ENCODE measurements around the gene CIB2.

CIB2 gene

GRCh38 chr15:78105476-78106241, 25.6 kb downstream of the CIB2 start:
- no peak for DNase-seq

- DNase-seq = peak; percentile 12
Measured at GRCh38 chr15:78104566-78105475, 26.4 kb downstream of the CIB2 start.

DNA sequence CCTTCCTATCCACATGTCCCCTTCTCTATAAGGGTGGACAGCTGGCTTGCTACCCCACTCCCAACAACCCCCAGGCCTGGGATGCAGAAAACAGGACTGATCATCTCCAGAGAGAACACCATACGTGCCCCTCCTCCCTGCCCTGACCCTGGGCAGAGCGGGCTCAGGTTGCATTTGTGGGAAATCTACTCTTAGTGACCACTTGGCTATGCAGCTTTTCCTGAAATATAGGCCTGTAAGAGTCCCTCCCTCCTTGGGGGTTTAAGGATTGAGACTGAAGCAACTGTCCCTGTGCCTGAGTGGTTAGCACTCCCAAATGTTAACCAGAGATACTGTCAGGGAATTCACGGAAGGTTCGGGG, 27.1 kb downstream of the CIB2 start:
- DNase-seq = no peak

DNA sequence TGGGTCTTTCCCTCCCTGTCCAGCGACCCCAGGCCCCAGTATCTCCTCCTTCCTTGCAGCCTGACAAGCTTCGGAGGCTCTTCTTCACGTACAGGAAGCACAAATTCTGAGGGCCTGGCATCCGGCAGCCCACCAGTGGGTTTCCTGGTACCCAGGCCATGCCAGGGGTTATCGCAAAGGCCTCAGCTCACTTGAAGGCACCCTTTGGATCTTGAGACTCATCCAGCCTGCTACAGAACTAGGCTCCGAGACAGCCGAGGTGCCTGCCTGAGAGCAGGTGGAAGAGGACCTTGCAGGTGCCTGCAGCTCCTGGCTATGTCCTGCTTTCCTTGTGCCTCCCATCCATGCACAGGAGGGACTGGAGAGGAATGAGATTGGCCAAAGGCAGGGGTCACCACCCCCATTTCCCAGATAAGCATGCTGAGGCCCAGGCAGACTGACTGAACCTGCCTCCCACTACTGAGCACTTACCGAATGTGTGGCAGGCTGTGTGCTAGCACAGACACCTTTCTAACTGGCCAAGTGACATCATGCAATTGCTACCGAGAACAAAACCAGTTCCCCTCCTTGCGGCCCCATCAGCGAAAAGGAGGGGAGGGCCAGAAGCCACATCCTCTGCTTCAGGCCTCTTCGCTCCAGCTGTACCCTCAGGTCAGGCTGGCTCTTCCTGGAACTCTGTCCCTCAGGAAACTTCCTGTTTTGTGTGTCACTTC, 27.7 kb downstream of the CIB2 start:
- DNase-seq = peak; percentile 63

DNA sequence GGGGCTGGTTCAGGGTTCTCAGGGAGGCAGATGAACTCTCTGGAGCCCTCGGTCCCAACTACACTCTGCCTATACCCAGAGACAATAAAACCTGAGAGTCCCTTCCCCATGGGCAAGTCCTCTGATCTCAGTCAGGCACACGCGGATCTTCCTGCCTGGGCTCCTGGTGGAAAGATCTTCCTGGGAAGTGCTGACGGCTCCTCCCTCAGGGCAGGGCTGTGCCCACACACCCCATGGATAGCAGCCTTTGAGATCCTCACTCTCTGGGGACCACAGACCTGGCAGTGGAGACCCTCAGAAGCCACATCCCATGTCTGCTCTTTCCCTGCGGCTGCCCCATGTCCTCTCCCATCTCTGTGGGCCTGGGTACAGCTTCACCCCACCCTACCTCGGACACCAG, 28.5 kb downstream of the CIB2 start:
- DNase-seq = no peak

GRCh38 chr15:78102211-78102610, 29.0 kb downstream of the CIB2 start:
- DNase-seq = no peak

DNA sequence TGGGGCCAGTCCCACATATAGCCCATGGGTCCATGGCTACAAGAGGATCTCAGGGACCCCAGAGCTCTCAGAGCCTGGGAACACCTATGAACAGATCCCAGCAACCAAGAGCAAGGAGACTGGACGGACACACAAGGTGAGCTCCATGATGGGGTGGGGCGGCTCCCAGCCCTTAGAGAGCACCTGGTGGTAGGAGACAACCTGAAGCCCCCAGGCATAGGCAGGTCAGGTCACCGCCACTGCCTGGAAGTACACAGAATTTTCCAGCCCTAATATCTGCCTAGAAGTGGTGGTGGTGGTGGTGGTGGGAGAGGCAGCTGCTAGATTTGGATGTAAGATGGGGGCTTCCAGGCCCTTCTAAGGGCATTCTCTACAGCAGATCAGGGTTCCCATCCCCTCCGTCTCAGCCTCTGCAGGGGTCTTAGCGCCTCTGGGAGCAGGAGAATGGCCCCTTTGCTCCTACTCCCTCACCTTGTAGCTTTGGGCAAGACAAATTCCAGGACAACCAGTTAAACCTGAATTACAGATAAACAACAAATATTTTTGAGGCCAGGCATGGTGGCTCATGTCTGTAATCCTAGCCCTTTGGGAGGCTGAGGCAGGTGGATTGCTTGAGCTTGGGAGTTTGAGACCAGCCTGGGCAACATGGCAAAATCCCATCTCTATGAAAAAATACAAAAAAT, 29.7 kb downstream of the CIB2 start:
- no peak for DNase-seq

DNA sequence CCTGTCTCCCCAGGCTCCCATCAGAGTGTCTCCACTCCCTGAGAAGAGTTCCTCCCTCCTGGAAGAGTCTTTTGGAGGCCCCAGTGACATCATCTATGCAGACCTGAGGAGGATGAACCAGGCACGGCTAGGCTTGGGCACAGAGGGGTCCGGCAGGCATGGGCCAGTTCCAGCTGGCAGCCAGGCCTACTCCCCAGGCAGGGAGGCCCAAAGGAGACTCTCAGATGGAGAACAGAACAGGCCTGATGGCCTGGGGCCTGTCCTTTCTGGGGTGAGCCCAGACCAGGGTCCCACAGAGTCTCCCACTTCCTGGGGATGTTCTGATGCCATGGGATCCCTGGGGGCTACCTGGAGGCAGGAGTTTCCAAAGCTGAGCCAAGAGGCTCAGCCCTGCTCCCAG, 30.4 kb downstream of the CIB2 start:
- no peak for DNase-seq

DNA sequence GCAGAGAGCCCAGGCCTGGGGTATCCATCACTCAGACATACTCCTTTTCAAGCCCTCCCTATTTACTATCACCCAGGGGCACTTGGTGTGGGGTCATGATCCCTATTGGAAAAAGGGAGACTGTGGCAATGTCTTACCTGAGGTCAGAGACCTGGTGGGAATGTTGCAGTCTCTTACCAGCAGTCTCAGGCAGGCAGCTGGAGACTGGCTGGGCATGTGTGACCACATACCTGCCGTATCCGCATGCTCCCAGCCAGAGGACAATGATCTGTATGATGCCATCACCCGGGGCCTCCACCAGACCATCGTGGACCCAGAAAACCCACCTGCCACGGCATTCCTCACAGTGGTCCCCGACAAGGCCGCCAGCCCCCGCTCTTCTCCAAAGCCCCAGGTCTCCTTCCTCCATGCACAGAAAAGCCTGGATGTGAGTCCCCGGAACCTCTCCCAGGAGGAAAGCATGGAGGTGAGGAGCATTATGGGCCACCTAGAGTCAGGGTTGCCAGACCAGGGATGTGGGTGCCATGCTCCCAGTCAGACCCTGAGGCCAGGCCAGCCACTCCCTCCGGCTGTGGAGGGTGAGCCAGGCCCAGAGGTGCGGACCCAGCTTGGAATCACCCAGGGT, 33.0 kb downstream of the CIB2 start:
- DNase-seq = no peak

GRCh38 chr15:78097667-78098066, 33.6 kb downstream of the CIB2 start:
- no peak for DNase-seq

GRCh38 chr15:78093242-78094020, 37.8 kb downstream of the CIB2 start:
- DNase-seq = no peak

DNA sequence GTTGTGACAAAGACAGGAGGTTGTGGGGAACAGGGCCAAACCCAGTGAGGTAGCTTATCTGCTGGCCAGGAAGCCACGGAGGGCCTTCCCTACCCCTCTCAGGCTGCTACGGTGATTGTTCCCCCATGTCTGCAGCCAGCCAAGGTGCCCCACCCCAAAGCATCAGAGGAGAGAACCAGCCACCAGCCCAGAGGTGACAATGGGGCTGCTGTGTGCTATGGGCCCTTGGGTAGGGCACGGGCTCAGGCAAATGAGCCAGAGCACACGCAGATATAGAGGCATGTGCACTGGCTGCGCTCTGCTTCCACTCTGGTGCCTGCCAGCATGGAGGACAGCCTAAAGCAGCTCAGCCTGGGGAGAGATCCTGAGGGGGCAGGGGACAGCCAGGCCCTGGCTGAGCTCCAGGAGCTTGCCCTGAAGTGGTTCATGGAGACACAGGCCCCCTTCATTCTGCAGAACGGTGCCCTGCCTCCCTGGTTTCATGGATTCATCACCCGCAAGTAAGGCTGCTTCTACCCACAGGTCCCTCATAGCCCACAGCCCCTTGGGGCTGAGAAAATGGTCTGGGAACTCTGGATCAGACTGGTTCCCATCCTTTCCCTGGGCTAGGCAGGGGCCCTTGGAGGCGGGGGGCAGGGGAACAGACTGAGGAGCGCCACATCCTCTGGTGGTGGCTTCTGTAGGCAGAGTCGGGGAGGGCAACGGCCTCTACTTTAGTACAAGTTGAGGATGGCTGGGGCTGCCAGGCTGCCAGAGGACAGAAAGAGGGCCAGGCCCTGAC, 38.8 kb downstream of the CIB2 start, which contains the start of gene SH2D7:
SH2D7 (plus strand) TSS at position 301 of the 781 bp plus-strand sequence; CDS start at position 325, 24 bp downstream.
- no peak for DNase-seq

- no peak for DNase-seq
Measured at GRCh38 chr15:78090422-78091063, 40.7 kb downstream of the CIB2 start.

DNA sequence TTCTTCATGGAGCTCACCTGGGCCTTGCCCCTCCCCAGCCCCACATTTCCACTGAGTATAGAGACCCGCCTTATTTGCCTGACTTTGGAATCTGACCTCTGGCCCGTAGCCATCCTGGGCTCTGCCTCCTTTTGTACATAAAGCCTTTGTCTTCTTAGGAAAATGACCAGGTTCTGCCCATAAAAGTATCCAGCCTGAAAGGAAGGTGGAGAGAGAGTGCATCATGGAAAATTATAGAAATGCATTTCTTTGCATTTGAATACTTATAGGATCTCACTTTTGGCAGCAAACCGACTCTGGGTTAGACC, 42.5 kb downstream of the CIB2 start:
- DNase-seq = no peak

DNA sequence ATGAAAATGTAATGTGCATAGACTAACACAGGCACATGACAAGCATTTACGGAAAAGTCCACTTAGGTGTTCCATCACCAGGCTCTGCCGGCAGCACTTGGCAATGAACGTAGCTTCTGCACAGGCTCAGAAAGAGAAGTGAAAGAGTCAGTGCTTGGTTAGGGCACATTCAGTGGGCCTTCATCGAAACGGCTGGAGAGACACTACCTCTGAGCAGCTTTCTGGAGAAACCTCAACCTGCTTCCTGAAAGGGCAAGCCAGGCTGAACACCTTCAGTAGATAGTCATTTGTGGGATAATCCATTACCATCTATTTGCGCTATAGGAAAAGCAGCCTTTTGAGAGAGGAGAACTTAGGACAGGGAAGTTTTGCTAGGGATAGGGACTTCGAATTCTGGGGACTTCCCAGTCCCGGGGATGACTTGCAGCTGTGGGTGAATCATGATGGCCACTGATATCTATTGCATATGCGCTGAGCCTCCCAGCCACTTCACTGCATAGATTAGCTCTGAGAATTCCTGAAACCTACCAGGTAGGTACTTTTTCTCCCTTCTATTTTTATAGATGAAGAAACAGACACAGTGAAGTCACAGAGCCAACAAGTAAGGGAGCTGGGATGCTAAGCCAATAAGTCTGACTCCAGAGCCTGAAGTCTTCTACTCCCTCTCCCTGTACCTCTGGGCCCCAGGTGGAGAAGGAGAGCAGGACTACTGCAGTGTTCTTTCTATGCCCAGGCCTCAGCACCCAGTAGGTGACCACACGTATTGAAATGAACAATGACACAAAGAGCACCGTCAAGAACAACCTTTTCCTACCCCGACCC, 43.1 kb downstream of the CIB2 start:
- no peak for DNase-seq

DNA sequence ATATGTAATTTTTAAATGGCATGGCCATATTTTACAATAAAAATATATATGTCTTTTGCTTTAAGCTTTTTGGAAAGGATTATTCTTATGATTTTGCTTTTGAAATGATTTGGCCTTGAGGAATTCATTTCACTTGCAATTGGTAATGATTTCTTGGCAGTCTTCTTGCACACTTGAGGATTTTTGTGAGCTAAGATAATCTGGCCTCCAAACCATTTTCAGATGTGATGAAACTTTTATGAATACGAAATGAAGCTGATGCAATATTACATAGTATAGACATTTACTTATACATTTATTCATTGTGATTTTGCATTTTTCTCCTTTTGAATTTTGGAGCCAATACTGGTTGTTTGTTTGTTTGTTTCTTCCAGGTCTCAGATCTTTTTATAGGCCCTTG, 45.3 kb downstream of the CIB2 start:
- no peak for DNase-seq

- no peak for DNase-seq
Measured at GRCh38 chr15:78084449-78084750, 46.8 kb downstream of the CIB2 start.

DNA sequence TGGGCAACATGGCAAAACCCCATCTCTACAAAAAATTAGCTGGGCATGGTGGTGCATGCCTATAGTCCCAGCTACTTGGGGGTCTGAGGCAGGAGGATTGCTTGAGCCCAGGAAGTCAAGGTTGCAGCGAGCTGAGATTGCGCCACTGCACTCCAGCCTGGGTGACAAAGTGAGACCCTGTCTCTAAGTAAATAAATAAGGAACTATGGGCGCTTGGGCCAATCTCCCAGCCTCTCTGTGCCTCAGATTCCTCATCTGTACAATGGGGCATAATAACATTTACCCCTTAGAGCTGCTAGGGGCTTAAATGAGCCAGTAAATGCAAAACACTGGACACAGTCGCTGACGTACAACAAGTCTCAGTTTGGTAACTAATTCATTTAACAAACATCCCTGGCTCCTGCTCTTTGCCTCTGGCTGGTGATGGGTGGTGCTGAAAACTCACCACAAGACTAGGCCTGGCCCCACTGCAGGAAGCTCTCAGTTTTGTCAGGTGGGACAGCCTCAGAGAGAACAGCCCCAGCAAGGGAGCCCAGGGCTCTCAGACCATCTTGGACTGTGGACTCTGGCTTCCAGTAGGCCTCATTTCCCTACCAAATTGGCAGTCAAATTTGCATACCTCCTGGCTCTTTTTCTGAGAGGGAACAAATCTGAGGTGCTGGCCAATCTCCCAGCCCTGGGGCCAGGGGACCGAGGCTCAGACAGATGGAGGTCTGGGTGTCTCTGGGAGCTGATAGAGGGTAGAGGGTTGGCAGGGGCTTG, 47.4 kb downstream of the CIB2 start:
- DNase-seq = no peak

DNA sequence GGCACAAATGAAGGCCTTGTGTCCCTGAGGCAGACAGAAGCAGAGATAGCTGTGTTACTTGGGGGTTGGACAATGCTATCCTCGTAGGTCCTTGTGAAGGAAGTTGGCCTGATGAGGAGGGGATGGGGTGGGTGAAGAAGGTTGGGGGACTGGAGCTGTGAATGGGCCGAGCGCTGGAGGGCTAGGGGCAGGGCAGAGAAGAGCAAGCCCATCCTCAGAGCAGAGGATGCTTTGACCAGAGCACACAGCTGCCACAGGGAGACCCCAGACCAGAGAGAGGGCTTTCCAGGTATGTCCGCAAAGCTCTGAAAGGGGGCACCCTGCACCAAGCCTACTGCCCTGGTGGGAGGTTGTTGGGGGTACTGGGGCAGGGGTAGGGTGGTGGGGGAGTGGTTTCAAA, 48.1 kb downstream of the CIB2 start:
- no peak for DNase-seq
